ENCODE data around the gene CBX2.
"Not testable (repeated sequence)": the region's sequence is repeated elsewhere in the genome, so short reads cannot be mapped to it uniquely, and the experiment has no call there.

CBX2 gene

GRCh38 chr17:79772726-79773125, 5.2 kb upstream of the CBX2 start:
- not testable (repeated sequence) for DNase-seq

- DNase-seq, result no peak
These were observed 3.4 kb upstream of the CBX2 start for GRCh38 chr17:79774561-79774975.

- DNase-seq, result no peak
These were observed 2.3 kb upstream of the CBX2 start for GRCh38 chr17:79775632-79776031.

- no peak for DNase-seq
These were observed 1.4 kb upstream of the CBX2 start for GRCh38 chr17:79776376-79777119.

- no peak for DNase-seq
These were observed 641 bp upstream of the CBX2 start for GRCh38 chr17:79777120-79777893.

- DNase-seq, result no peak
These were observed 646 bp downstream of the CBX2 start for GRCh38 chr17:79778504-79779083.

- DNase-seq, result no peak
These were observed 1.2 kb downstream of the CBX2 start for GRCh38 chr17:79779084-79779529.

GRCh38 chr17:79779661-79780365, 1.9 kb downstream of the CBX2 start:
- no peak for DNase-seq

GRCh38 chr17:79781012-79781650, 3.2 kb downstream of the CBX2 start:
- no peak for DNase-seq

- DNase-seq, result no peak
These were observed 4.0 kb downstream of the CBX2 start for GRCh38 chr17:79781736-79782575.

GRCh38 chr17:79783891-79784290, 5.9 kb downstream of the CBX2 start:
- DNase-seq, result no peak

GRCh38 chr17:79784353-79785016, 6.5 kb downstream of the CBX2 start:
- no peak for DNase-seq

- no peak for DNase-seq
These were observed 7.3 kb downstream of the CBX2 start for GRCh38 chr17:79785017-79785899.

- DNase-seq, result no peak
These were observed 8.2 kb downstream of the CBX2 start for GRCh38 chr17:79785900-79786810.

- DNase-seq, result no peak
These were observed 9.1 kb downstream of the CBX2 start for GRCh38 chr17:79786930-79787643.

GRCh38 chr17:79788455-79788854, 10.5 kb downstream of the CBX2 start:
- DNase-seq, result no peak

- no peak for DNase-seq
These were observed 11.3 kb downstream of the CBX2 start for GRCh38 chr17:79788989-79789942.
